NCI-H748 (cell line): ENCODE results near the gene ZFAND3.
"Not testable (repeated sequence)": the region's sequence is repeated elsewhere in the genome, so short reads cannot be mapped to it uniquely, and the experiment has no call there.

Source experiments
- DNase-seq: peaks from one replicate; lab custom pipeline; 2025; ENCODE audit not compliant: unreplicated experiment; lab: John Stamatoyannopoulos, UW

The ZFAND3 gene

DNA sequence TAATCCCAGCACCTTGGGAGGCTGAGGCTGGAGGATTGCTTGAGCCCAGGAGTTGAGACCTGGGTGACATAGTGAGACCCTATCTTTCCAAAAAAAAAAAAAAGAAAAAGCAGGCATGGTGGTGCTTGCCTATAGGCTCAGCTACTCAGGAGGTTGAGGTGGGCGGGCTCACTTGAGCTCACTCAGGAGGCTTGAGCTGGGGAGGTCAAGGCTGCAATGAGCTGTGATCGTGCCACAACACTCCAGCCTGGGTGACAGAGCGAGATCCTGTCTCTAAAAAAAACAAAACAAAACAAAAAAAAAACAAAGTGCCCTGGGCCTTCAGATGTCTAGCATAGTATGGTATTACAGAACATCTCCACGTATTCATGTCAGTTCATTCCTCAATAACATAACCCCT lies 42.9 kb downstream of the ZFAND3 start:
- no peak for DNase-seq

DNA sequence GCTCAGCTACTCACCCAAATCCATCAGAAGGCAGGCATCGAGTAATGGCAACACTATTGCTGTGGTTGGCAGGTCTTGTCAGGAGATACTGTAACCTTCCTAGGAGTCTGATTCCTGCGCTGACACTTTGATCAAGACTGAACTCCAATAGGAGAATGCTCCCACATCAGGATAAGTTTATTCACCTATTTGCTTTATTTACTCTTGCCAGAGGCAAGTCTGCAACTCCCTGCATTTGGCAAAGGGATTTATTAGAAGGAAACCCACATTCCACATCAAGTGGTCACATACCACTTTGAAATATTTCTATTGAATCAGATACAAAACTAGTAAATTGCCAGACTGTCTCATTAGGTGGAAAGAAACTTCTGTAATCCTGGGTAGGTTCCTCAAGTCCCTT lies 43.5 kb downstream of the ZFAND3 start:
- DNase-seq, result no peak

- DNase-seq, result no peak
These were observed 44.7 kb downstream of the ZFAND3 start for GRCh38 chr6:37864250-37864649.

DNA sequence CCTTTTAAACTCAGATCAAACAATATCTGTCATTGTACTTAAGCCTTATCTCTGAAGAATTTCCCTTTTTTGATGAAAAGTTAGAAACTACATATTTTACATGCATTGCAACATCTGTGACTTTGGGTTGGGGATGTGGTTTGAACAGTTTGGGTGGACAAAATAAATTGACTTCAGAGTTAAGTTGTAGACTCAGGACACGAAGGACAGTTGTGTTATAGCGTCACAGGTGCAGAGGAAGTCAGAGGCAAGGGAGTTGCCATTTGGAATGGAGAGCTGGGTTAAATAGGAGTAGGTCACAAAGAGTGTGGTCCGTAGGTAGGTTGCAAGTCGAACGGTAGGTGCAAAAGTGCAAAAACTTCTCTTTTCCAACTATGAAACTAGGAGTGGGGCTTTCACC lies 46.0 kb downstream of the ZFAND3 start:
- DNase-seq, result no peak

DNA sequence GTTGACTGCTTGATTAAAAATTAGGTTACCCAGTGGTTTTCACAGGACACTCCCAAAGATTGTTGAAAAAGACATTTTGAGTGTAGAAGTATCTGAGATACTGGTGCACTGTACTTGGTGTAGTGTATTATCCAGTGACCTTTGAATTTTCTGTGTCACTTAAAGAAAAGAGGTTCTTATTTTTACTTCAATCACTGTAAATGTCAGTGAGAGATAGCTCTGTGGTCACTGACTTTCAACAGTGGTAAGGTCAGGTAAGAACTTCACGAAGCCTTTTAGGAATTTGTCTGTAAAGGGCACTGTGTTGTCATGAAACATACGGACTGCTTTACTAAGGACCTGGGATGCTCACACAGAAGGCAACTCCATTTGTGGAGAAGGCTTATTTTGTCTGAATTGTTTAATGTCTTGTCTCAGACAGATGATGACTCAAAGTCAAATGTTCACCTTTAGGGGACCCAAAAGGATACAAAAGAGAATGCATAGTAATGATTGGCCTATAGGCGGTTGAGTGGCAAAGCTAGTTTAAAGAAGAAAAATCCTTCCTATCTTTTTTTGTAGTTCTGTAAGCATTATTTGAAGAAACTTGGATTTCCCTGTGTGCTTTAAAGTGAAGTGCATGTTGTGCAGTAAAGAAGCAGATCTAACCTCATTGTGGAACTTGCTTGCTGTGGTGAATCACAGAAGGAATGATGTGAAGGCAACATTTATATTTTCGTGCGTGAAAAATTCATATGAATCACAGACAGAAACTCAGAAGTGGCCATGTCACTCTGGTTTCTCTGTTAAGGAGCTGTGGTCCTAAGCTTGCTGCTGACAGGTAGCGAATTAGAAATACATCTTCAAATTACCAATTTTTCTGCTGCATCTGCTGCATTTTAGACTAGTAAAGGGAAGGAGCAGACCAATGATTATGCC lies 47.3 kb downstream of the ZFAND3 start:
- DNase-seq, result no peak

- DNase-seq, result no peak
These were observed 48.4 kb downstream of the ZFAND3 start for GRCh38 chr6:37867756-37868446.

DNA sequence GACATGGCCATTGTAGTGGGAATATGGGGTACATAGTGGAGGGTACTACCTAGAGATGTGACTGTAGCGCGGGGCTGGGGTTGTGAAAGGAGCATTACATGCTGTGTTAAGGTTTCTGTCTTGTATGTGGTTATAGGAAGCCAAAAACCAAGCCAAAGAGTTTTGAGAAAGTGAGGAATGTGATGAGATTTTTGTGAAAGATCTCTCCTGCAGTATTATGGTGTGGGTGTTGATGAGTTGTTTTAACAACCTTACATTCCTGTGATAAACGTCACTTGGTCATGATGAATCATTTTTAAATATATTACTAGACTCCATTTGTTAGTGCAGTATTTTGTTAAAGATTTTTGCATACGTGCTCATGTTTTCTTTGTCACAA lies 48.9 kb downstream of the ZFAND3 start:
- no peak for DNase-seq

DNA sequence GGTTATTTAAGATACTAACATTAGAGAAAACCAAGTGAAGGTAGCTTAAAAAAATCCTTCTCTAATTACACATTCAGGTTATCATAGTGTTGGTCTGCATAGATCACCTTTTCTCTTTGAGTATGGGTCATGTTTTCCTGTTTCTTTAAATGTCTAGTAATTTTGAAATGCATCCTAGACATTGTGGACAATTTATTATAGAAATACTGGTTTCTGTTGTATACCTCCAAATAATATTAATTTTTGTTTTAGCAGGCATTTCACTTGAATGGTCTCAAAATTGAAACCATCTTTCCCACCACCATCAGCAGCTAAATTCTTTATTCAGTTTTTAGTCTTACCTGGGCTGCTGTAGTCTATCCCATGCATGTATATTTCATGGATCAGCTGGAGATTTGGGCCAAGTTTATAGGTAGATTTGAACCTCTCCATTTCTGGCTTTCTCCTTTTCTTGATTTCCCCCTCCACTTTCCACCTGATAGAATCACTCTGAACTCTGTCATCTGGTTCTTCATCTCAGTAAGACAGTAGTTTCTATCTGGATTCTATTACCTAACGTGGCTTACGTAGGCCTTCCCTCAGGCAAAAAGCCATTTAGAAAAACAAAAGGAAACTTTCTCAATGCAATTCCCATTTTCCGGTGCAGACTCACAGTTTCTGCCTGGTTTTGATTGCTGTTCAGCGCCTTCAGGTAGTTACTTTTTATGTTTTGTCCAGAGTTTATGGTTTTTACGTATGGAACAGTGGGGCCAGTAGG lies 52.3 kb downstream of the ZFAND3 start:
- DNase-seq, result no peak

- no peak for DNase-seq
These were observed 52.8 kb downstream of the ZFAND3 start for GRCh38 chr6:37872373-37872745.

DNA sequence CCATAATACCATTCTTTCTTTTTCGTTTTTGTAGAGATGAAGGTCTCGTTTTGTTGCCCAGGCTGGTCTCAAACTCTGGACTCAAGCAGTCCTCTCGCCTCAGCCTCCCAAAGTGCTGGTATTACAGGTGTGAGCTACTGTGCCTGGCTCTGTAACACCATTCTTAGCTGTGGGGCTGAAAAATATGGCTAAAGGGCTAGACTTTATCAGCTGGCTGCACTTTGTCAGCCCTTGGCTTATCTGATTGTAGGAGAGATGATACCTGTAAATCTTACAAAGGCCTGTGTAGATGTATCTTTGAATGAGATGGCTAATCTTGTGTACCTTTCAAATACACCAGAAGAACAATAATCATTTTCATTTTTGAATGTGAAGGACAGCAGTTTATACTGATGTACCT lies 55.2 kb downstream of the ZFAND3 start:
- no peak for DNase-seq

DNA sequence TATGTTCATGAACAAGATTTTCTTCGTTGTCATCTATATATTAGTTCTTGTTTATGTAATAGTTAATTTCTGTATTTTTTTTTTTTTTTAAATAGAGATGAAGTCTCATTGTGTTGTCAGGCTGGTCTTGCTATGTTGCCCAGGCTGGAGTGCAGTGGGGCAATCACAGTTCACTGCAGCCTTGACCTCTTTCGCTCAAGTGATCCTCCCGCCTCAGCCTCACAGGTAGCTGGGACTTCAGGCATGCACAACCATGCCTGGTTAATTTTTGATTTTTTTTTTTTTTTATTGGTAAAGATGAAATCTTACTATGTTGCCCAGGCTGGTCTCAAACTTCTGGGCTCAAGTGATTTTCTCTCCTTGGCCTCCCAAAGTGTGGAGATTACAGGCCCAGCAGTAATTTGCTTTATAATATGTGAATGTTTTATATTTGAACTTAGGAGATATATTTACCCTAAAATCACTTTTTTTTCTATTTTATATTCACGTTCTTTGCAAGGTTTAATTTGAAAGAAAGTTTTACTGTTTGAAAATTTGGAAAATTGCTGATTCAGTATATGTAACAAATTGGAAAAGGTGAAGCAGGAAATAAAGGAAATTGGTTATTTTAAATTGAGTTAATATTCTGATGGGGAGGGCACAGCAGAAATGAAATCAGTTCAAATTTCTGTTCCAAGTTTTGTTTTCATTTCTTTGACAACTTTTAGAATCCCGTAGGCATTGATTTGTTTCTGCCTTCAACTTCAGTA lies 56.2 kb downstream of the ZFAND3 start:
- no peak for DNase-seq

- DNase-seq, result no peak
These were observed 57.3 kb downstream of the ZFAND3 start for GRCh38 chr6:37876843-37877242.

DNA sequence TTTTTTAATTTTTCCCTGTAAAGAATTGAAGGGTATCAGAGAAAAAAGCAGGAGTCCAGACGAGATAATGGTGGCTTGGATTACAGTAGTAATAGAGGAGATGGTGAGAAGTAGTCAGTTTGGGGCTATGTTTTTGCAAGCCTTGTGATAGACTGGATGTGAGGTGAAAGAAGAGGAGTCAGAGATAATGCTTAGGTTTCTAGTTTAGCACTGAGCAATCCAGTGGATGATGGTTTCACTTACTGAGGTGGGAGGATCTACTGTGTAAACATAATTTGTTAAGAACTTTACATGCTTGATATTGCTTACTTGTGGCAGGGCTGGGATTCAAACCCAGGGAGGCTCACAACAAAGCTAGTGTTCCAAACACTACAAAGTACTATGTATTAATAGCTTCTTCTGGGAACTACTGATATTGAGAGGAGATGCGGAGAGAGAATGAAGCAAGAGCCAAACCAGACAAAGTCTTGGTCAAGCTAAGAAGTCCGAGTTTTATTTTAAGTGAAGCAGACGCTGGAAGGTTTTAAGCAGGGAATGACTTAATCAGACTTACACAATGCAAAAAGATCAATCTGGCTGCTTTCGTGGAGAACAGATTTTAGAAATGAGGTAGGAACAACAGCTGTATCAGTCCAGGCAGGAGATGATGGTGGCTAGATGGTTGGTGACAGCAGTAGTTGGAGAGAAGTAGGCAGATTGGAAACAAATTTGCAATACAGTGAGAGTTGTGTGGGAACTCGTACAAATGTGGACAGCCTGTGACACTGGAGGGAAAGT lies 58.0 kb downstream of the ZFAND3 start:
- DNase-seq, result no peak

- no peak for DNase-seq
These were observed 58.7 kb downstream of the ZFAND3 start for GRCh38 chr6:37878150-37878710.

GRCh38 chr6:37880602-37881001 lies 61.1 kb downstream of the ZFAND3 start:
- not testable (repeated sequence) for DNase-seq

GRCh38 chr6:37882292-37882691 lies 62.8 kb downstream of the ZFAND3 start:
- no peak for DNase-seq

GRCh38 chr6:37882724-37883413 lies 63.3 kb downstream of the ZFAND3 start:
- DNase-seq, result no peak

DNA sequence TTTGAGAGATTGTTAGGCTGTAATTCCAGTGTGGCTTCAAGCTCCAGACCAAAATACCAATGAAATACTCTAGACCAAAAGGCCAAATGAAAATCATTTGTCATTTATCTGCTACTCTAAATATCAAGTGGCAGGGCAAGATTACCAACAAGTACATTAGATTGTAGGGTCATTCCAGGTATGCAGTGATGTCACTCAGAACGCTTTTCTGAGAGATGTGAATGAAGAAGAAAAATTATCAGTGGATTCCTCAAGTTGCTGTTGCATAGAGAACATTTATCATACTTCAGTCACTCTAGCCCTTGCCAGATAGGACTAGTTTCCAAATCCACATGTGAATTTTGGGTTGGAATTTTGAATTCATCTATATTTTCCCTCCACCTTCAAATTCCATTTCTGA lies 65.0 kb downstream of the ZFAND3 start:
- DNase-seq, result no peak

- DNase-seq, result no peak
These were observed 69.5 kb downstream of the ZFAND3 start for GRCh38 chr6:37889051-37889450.
